Measurements from ENCODE around the gene SNX11. TPM values are rescaled to one million over a fixed set of nuclear protein-coding genes. Genes with fewer than 3 reads are reported as not detected.

The SNX11 gene
- total and polyA plus RNA-seq, 2 of the 8 experiments (the other 6 are each of a cell fraction or from before 2014, with no cell fraction given), result 21.1 to 21.4 TPM

- 2% methylated on average over 52 of the region's 79 CpGs; no CpG with 5 or more reads in 1 of the 2 experiments for WGBS, 2 experiments (ENCODE audit: extremely low coverage in 1 of 2, insufficient coverage in 1 of 2, insufficient read length in 1 of 2, insufficient replicate concordance in 2 of 2, low coverage in 1 of 2, low lambda C conversion rate in 2 of 2, missing lambda C conversion rate in 1 of 2)
- peaks cover 7% of the 10 kb centered on the region; the same call in 1 of the 2 replicates for H3K23me2 ChIP-seq (ENCODE audit: low read depth, low read length)
- POLR2A ChIA-PET (ENCODE audit: partially characterized antibody), result interaction anchor here (0.6 to 10.9 kb wide), 22 partner anchors 8 to 346 kb away, joined by 3 to 112 read pairs (median 4); partner anchors contain the start of genes CDK5RAP3 and NFE2L1
- no peak within 1 kb of the TSS for H2AK5ac ChIP-seq (ENCODE audit: low read depth, low read length)
- peaks cover 18 to 43% of the 10 kb centered on the region in 2 experiments for H3K79me2 ChIP-seq (ENCODE audit: control insufficient read depth in 1 of 2, insufficient read depth in 2 of 2, low read length in 2 of 2)
- H3K9ac ChIP-seq (replicated peaks in 1 of 4; ENCODE audit: extremely low read depth in 1 of 4, low read depth in 3 of 4, low read length in 3 of 4), result peak within 1 kb of the TSS; percentile 77 to 86 (median 80)
- peaks cover 5% of the 10 kb centered on the region for H3K79me1 ChIP-seq (ENCODE audit: low read depth, low read length)
- peak within 1 kb of the TSS; percentile 28 for H3K4ac ChIP-seq (replicated peaks; ENCODE audit: insufficient read length, low read depth, low read length)
- H3K27ac ChIP-seq (ENCODE audit: low read depth, low read length), result peak within 1 kb of the TSS; percentile 72; the same call in 1 of the 2 replicates
- peak within 1 kb of the TSS; percentile 67 to 84 for H3K4me2 ChIP-seq (ENCODE audit: insufficient read depth in 1 of 2, low read depth in 2 of 2, low read length in 2 of 2)
- H3K18ac ChIP-seq (ENCODE audit: extremely low read depth, low read length), result peak within 1 kb of the TSS; percentile 89
- DNase-seq (ENCODE audit: low read depth in 1 of 2, low spot score in 2 of 2) (peak; percentile 92 to 95), FAIRE-seq (no peak)
- no peak within 1 kb of the TSS for H2BK20ac ChIP-seq (ENCODE audit: low read length)
- H2AFZ ChIP-seq (ENCODE audit: low read length), result peak within 1 kb of the TSS; percentile 28; the same call in 1 of the 2 replicates
- peaks cover 0 to 3% (median 0%) of the 10 kb centered on the region in 4 experiments; a peak in 1 of 7 replicates for H3K4me1 ChIP-seq (replicated peaks in 1 of 4; ENCODE audit: control insufficient read depth in 3 of 4, insufficient read depth in 4 of 4, low read length in 3 of 4)
- no peaks in the 10 kb centered on the region for H3K27me3 ChIP-seq (replicated peaks in 1 of 4; ENCODE audit: control insufficient read depth in 3 of 4, extremely low read depth in 1 of 4, insufficient read depth in 3 of 4, low read length in 3 of 4)
- H3K36me3 ChIP-seq (ENCODE audit: control insufficient read depth in 2 of 4, insufficient read depth in 4 of 4, low read length in 3 of 4), result peaks cover 0 to 3% (median under 1%) of the 10 kb centered on the region in 4 experiments; a peak in 2 of 8 replicates
- H4K8ac ChIP-seq (ENCODE audit: extremely low read depth, insufficient read depth, low read length), result peak within 1 kb of the TSS; percentile 98
- H2BK12ac ChIP-seq (ENCODE audit: low read depth, low read length), result 0 out of 2 replicates have a peak within 1 kb of the TSS, but pooled peaks have one; percentile 12
- H2BK15ac ChIP-seq (ENCODE audit: low read length), result no peak within 1 kb of the TSS
- peaks cover 3 to 10% of the 10 kb centered on the region in 2 experiments for H4K20me1 ChIP-seq (replicated peaks in 1 of 2; ENCODE audit: control insufficient read depth in 1 of 2, insufficient read depth in 2 of 2, low read length in 2 of 2)
- no peaks in the 10 kb centered on the region for H3K9me3 ChIP-seq (ENCODE audit: insufficient read depth in 2 of 2, low read depth in 1 of 2, low read length in 1 of 2)
- H3K23ac ChIP-seq (ENCODE audit: insufficient read length), result no peak within 1 kb of the TSS
- H3K56ac ChIP-seq (replicated peaks; ENCODE audit: insufficient read length, low read depth, low read length), result peak within 1 kb of the TSS; percentile 60
- no peak within 1 kb of the TSS for H2BK120ac ChIP-seq (replicated peaks; ENCODE audit: low read depth, low read length)
- CTCF ChIA-PET (ENCODE audit: partially characterized antibody), result interaction anchor here (1.0 to 7.7 kb wide), 7 partner anchors 11 to 151 kb away, joined by 3 to 58 read pairs (median 4); partner anchors contain the start of genes CDK5RAP3 and NFE2L1
- H4K5ac ChIP-seq (ENCODE audit: insufficient read length, low read depth, low read length), result peak within 1 kb of the TSS; percentile 95
- no peak within 1 kb of the TSS for H3K14ac ChIP-seq (ENCODE audit: insufficient read length)
- peak within 1 kb of the TSS; percentile 74 to 94 (median 87) for H3K4me3 ChIP-seq (ENCODE audit: extremely low read depth in 1 of 4, insufficient read depth in 2 of 4, low read depth in 3 of 4, low read length in 4 of 4)
- peak within 1 kb of the TSS; percentile 80 for H4K91ac ChIP-seq (replicated peaks; ENCODE audit: insufficient read length, low read length)
- peak within 1 kb of the TSS; percentile 96 for H2BK5ac ChIP-seq (ENCODE audit: low read depth, low read length)
- TF ChIP-seq E2F6 (IDR thresholded peaks at IDR 0.05), result peak; percentile 79
- no peak; the same call in 1 of the 2 replicates for TF ChIP-seq SP4 (IDR thresholded peaks at IDR 0.05; ENCODE audit: low read length)
- no peak for TF ChIP-seq SP2 (IDR thresholded peaks at IDR 0.05; ENCODE audit: low read length)
- no peak for TF ChIP-seq KDM5A (IDR thresholded peaks at IDR 0.05; ENCODE audit: low read length)
- no peak for TF ChIP-seq NANOG (IDR thresholded peaks at IDR 0.05; ENCODE audit: insufficient read depth, low read depth, low read length, poor library complexity, severe bottlenecking)
- peak; percentile 51; the same call in 1 of the 2 replicates for TF ChIP-seq SIX5 (IDR thresholded peaks at IDR 0.05; ENCODE audit: low read depth, low read length)
- TF ChIP-seq CREB1 (IDR thresholded peaks at IDR 0.05), result peak; percentile 42; the same call in 1 of the 2 replicates
- no peak for TF ChIP-seq CTBP2 (IDR thresholded peaks at IDR 0.05; ENCODE audit: borderline replicate concordance, insufficient read depth, insufficient read length, low read length)
- no peak for TF ChIP-seq YY1 (IDR thresholded peaks at IDR 0.05; ENCODE audit: low read depth, low read length)
- no peak for TF ChIP-seq SIRT6 (IDR thresholded peaks at IDR 0.05; ENCODE audit: low read length)
- TF ChIP-seq POLR2A (IDR thresholded peaks at IDR 0.05; ENCODE audit: control extremely low read depth in 1 of 2, low read depth in 2 of 2, low read length in 2 of 2), result peak in 1 of 2 experiments; percentile 43; a peak in 2 of 3 replicates
- TF ChIP-seq EZH2 (IDR thresholded peaks at IDR 0.05; ENCODE audit: low read depth, low read length, severe bottlenecking), result no peak
Measured at GRCh38 chr17:48101012-48101720, 6.4 kb upstream of the SNX11 start, which contains the start of gene CBX1. CBX1 (minus strand) TSS chr17:48101478; CDS start chr17:48077004, 24,474 bp downstream.
